Activated CD8-positive, alpha-beta memory T cell treated with anti-CD3 and anti-CD28 coated beads, Interleukin-2, amount 50 U/mL, for 1 hour (primary cell): ENCODE data around the gene AFTPH.

ENCODE experiments used
- DNase-seq: peaks from one replicate; pipeline ENCODE4 v3.0.0-alpha.2; 2020; ENCODE audit errors: extremely low read depth

Gene AFTPH

GRCh38 chr2:64523666-64524603 lies at the start of gene AFTPH:
TSS of gene AFTPH (plus strand) at chr2:64524328. CDS start at chr2:64551475, 27,147 bp downstream.
- peak; percentile 98 for DNase-seq

- DNase-seq = no peak
Measured at GRCh38 chr2:64474636-64475035, 49.5 kb upstream of the AFTPH start.

DNA sequence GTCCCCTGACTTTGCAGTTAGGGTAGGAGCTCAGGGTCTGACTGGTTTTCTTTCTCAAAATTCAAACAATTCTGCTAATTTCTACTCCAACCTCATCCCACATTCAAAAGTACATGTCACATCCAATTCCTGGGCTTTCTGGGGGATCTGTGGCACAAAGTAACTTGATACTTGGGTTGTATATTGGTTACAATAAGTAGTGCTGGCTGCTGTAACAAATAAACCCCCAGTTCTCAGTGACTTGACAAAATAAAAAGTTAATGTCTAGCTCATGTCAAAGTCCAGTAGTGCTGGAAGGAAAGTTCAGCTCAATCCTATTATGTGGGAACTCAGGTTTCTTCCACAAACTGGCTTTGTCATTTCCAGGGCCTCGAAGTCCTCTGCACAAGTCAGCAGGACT lies 47.1 kb upstream of the AFTPH start:
- DNase-seq = no peak

- DNase-seq = no peak
Measured at GRCh38 chr2:64477979-64478378, 46.1 kb upstream of the AFTPH start.

DNA sequence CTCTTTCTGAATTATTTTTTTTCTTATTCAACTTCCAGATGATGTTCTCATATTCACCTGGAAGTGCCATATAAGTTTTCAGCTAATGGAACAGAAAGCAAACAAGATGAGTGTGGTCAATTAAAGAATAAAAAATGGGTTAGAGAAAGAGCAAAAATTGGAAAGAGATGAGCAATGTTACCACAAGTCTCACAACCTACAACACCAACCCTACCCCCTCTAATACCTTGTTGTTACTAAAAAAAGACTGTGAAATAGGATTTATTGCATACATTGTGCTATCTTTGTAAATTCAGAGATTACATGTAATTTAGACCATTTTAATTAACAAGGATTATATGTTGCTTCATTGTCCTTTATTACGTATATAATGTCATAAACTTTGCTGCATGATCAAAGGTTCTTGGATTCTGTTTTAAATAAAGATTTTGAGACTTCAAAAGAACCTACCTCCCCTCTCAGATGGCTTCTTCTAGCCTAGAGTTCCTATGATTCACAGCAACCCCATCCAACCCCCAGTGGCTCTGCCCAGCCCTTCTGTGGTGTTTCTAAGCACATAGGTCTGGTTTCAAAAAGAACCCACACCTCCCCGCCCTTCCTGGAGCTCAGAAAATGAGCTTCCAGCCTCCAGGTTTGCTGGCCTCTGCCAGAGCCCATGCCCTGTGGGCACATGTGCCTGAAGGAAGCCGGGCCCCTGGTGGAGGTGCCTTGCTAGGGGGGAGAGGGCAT lies 45.5 kb upstream of the AFTPH start:
- DNase-seq = no peak

GRCh38 chr2:64479259-64480117 lies 44.6 kb upstream of the AFTPH start:
- DNase-seq = no peak

GRCh38 chr2:64481665-64482064 lies 42.5 kb upstream of the AFTPH start:
- DNase-seq = no peak

DNA sequence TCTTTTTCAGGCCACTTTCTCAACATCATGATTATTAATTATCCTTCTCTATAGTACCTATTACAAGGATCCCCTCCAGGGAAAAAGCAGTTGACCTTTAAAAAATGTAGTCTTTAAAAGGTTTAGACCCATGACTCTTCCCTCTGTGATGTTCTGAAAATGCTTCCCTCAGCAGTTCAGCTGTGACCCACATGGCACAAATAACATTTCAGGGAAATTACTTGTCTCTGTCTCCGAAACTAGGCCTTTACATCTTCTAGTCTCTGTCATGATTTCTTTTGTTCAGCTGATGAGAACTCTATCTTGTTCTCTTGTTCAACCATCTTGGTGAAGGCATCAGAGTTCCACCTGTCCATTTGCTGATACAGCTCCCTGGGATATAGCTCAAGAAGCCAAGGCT lies 41.9 kb upstream of the AFTPH start:
- DNase-seq = no peak

- DNase-seq = no peak
Measured at GRCh38 chr2:64482765-64483504, 41.2 kb upstream of the AFTPH start.

DNA sequence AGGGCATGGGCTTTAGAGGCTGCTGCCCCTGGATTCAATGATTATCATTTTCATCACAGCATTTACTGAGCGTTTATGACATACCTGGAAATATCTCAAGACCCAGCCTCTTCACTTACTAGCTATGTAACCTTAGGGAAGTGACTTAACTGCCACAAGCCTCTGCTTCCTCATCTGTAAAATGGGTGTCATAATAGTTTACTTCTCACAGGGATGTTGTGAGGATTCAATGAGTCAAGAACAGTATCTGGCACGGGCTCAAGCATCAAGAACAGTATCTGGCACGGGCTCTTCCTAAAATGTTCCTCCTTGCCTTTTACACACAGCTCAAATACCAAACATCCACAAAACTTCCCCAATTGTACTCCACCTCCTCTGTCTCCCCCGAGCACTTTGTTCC lies 38.8 kb upstream of the AFTPH start:
- DNase-seq = no peak

DNA sequence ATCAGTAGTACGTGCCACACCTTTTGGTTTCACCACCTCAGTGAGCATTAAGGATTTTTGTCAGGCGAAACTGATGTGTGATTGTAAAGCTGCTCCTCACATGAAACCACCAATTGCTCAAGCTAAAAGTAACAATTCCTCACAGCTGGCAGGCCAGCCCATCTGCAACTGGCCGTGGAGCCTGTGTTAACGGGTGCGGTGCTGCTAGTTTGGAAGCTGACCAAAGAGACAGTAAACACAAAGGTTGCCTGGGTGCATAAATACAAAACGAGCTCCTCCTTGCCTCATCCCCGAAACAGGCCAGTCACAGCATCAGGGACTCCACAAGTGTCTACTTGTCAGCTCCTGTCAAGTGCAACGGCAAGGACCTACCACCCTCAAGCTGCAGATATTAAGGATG lies 38.2 kb upstream of the AFTPH start:
- DNase-seq = no peak

DNA sequence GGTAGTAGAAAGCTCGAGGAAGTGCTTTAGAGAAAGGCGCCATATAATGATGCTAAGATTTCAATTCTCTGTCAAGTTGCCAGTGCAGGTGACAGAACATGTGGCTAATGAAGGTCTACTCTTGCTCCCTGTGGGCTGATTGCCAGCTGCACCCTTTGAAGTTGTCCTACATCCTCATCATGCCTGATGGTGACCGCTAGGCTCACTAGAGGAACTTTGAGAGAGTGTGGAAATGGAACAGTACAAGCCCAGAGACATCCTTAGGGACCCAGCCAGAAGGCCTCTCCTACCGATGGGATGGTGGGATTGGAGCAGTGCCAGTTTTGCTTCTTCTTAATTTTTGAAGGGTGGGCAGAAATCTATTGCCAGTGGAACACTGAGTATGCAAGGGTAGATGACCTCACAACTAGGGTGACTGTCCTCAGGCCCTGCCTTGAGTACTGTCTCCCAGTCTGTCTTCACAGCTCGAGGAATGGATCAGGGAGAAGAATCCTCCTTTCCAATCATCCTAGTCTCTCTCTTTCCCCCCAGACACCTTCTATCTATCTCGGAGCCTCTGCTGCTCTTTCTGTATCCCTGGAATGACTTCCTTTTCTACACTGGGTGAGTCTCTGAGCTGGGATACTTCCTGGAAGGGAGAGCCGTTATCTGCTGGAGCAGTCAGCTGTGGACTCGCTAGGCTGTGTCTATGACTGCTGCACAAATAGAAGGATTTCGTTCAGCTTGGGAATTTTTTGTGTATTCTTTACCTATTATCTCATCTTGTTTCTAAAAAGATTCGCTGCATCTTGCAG lies 36.7 kb upstream of the AFTPH start:
- DNase-seq = no peak

DNA sequence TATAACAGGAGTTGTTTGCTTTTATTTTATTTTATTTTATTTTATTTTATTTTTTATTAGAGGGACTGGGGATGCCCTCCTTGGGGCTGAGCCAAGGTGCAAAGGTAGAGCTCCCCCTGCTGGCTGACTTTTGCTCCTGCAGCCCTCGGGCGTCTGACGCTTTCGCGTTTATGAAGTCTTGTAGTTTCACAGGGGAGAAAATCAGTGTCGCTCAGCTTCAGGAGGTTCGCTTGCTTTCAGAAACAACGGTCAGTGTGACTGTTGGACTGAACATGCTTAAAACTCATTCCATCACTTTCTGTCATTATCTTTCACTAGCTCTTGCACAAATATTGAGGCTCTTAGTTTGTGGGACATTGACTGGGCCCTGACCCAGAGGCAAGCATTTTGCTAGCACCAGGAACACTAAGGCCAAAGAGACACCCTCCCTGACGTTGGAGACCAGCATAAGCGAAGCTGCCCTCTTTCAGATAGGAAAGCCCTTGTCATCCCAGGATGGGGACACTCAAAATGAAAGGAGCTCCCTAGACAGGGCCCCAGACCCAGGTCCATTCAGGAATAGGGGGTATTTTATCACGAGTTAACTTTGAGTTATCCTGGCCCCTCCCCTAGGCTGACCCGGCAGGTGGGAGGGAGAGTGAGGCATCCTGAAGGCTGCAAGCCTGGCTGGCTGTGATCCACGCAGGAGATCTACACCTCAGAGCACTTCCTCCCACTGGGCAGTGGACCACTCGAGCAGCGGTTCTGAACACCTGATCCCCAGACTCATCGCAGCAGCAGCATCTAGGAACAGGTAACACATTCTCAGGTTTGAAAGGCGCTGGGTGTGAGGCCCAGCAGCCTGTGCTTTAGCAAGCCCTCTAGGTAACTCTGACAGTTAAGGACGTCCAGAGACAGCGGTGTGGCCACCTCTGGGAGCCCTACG lies 35.8 kb upstream of the AFTPH start:
- peak; percentile 35 for DNase-seq

DNA sequence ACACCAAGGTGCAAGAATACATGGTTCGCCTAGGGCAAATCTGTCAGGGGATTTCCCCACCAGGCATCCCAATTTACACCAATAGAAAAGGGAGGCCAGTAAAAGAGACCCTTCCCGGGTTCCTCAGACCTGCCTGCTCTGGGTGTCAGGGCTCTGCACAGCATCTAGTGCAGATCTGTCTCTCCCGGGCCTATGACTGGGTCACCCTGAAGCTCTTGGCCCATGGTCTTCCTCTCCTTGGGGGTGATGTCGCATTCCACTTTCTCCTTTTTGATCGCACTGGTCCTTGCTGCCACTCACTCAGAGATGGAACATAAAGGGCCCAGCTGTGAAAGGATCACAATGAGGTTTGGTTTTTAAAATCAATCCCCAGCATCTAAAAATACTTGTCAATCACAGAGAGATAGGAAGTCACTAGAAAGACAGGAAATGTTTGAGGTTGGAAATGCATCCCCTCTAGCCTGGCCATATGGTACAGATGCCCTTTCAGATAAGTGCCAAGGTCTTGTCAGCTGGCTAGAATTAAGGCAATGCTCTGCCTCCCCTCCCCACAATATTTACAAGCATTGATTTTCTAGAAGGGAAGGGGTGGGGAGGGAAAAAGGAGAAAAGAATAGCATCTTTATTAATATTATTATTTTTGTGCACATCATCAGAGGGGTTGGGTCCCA lies 34.9 kb upstream of the AFTPH start:
- DNase-seq = no peak

DNA sequence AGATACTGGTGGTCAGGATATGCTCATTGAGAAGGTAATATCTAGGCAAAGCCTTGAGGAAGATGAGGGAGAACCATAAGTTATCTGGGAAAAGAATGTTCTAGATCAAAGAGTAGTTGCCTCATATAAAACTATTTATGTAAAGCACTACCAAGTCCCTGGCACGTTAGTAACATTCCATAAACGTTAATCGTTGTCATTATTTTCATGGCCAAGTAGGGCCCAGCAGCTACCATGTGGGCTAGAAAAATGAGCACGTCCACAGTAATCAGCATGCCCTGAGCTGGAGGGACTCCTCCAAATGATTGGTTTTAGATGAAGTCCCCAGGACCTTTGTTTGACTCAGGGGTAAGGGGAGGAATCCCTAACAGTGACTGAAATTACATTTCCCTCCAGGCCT lies 32.7 kb upstream of the AFTPH start:
- DNase-seq = no peak

- DNase-seq = no peak
Measured at GRCh38 chr2:64492272-64492671, 31.9 kb upstream of the AFTPH start.

DNA sequence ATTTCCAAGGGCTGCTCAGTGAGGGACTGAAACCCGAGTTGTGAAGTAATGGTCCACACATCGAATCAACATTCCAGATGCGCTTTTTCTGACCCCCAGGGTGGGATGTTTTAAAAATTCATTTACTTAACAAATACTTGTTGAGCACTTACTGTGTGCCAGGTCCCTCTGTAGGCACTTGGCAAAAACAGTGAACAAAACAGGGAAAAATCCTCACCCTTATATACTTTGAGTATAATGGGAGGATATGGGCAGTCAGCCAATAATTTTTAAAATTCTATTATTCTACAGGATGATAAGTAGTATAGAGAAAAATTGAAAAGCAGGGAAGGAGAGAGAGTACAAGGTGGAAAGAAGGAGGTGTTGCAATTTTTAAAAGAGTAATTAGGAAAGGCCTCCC lies 31.3 kb upstream of the AFTPH start:
- DNase-seq = no peak

GRCh38 chr2:64493788-64494187 lies 30.3 kb upstream of the AFTPH start:
- no peak for DNase-seq

DNA sequence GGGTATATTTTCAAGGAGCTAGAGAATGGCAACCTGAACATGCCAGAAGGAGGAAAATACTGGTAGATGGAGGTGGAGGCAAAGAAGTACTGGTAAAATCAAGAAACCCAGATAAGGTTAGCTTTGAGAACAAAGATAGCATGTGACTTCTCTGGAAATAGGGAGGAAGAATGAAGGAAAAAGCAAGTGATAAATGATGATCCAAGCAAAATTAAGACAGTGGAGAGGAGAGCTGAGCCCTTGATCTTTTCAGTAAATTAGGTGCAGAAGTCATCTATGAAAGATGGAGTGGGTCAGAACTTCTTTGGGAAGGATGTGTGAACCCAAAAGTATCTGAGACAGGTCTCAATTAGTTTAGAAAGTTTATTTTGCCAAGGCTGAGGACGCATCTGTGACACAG lies 25.7 kb upstream of the AFTPH start:
- DNase-seq = no peak
